Testis (tissue), 2 donors: Measurements from ENCODE around the gene ARID3A.
"Not testable (repeated sequence)": the region's sequence is repeated elsewhere in the genome, so short reads cannot be mapped to it uniquely, and the experiment has no call there.

Experiments
- CTCF ChIP-seq, 3 experiments: fragments of 450-650 bp in 2 of 3; fragments of 200-600 bp in 1 of 3; sonication (generic) in 1 of 3; IDR thresholded peaks; one replicate each; pipeline ENCODE4 v1.5.1; 2016 to 2019; ENCODE audit warnings: antibody characterized with exemption in 3 of 3, mild to moderate bottlenecking in 2 of 3, moderate library complexity in 1 of 3
- POLR2A ChIP-seq: fragments of 450-650 bp; IDR thresholded peaks from one replicate; pipeline ENCODE4 v1.6.1; 2017; ENCODE audit warnings: antibody characterized with exemption, mild to moderate bottlenecking, moderate library complexity

- TF ChIP-seq POLR2A; CTCF (IDR thresholded peaks at IDR 0.05): not testable (repeated sequence)
Observed at GRCh38 chr19:891421-892200, 34.2 kb upstream of the ARID3A start.
